CD4-positive, alpha-beta memory T cell (primary cell): ENCODE measurements around the gene THAP12. TPM values are rescaled to one million over a fixed set of nuclear protein-coding genes. Genes with fewer than 3 reads are reported as not detected.

Source experiments
- CTCF ChIA-PET: fragments of 350-600 bp; sonication (Branson Sonifier 250); formaldehyde crosslinking; loops from one replicate; lab custom pipeline; 2021; ENCODE audit warnings: inconsistent platforms; ENCODE audit not compliant: partially characterized antibody; lab: Charles Lee
- POLR2A ChIA-PET: fragments of 350-600 bp; sonication (Branson Sonifier 250); formaldehyde crosslinking; loops from one replicate; lab custom pipeline; 2021; ENCODE audit not compliant: partially characterized antibody; lab: Charles Lee
- DNase-seq, 5 donors: peaks; one replicate each; pipeline versions ENCODE4 v3.0.0 to v3.0.0-alpha.2; 2020 to 2022; ENCODE audit warnings: mixed read lengths in 1 of 5
- H3K27ac ChIP-seq: one replicate; pipeline ENCODE4 v1.7.0; 2013; ENCODE audit warnings: low read depth, low read length
- H3K27me3 ChIP-seq: 2 replicates; pipeline ENCODE4 v1.7.0; 2013; ENCODE audit warnings: mild to moderate bottlenecking, low read length, moderate library complexity; ENCODE audit not compliant: insufficient read depth
- H3K36me3 ChIP-seq: 2 replicates; pipeline ENCODE4 v1.7.0; 2013; ENCODE audit warnings: mild to moderate bottlenecking, low read length, moderate library complexity; ENCODE audit not compliant: insufficient read depth
- H3K4me1 ChIP-seq: 2 replicates; pipeline ENCODE4 v1.7.0; 2013; ENCODE audit warnings: mild to moderate bottlenecking, low read length, moderate library complexity; ENCODE audit not compliant: insufficient read depth
- H3K4me3 ChIP-seq, 2 donors: one replicate each; pipeline ENCODE4 v1.7.0; 2013; ENCODE audit warnings: low read length in 2 of 2, mild to moderate bottlenecking in 1 of 2
- H3K9me3 ChIP-seq, 2 donors: one replicate each; pipeline ENCODE4 v1.7.0; 2013; ENCODE audit warnings: low read length in 2 of 2, control low read depth in 1 of 2; ENCODE audit not compliant: control insufficient read depth in 1 of 2
- H3K27ac Mint-ChIP-seq, 7 donors: one replicate each; pipeline ENCODE4 v1.8.0; 2020 to 2021; ENCODE audit warnings: mixed read lengths in 7 of 7, mild to moderate bottlenecking in 6 of 7, inconsistent platforms in 3 of 7, moderate library complexity in 3 of 7
- H3K27me3 Mint-ChIP-seq, 2 donors: one replicate each; pipeline ENCODE4 v1.8.0; 2020 to 2021; ENCODE audit warnings: mixed read lengths in 2 of 2
- H3K36me3 Mint-ChIP-seq, 2 donors: one replicate each; pipeline ENCODE4 v1.8.0; 2020 to 2021; ENCODE audit warnings: mixed read lengths in 2 of 2, inconsistent platforms in 1 of 2, mild to moderate bottlenecking in 1 of 2
- H3K4me1 Mint-ChIP-seq, 4 donors: one replicate each; pipeline ENCODE4 v1.8.0; 2020 to 2021; ENCODE audit warnings: mixed read lengths in 4 of 4, mild to moderate bottlenecking in 1 of 4
- H3K4me3 Mint-ChIP-seq, 8 donors: one replicate each; pipeline ENCODE4 v1.8.0; 2020 to 2021; ENCODE audit warnings: mixed read lengths in 8 of 8, mild to moderate bottlenecking in 7 of 8, moderate library complexity in 6 of 8, inconsistent platforms in 3 of 8
- H3K9me3 Mint-ChIP-seq, 8 donors: one replicate each; pipeline ENCODE4 v1.8.0; 2020 to 2021; ENCODE audit warnings: mixed read lengths in 8 of 8, mild to moderate bottlenecking in 5 of 8, inconsistent platforms in 3 of 8, moderate library complexity in 1 of 8
- intact Hi-C: fragments of 100-400 bp; cut with micrococcal nuclease; formaldehyde crosslinking; loops from one replicate; pipeline ENCODE4 v1.15.1; 2023
- polyA plus RNA-seq, 2 donors: library from polyadenylated mRNA; unstranded; fragments of 300-500 nt; fragmentation: Illumina TruSeq; gene quantifications; one replicate each; pipeline ENCODE4 v1.2.3, GENCODE V29; 2021
- total RNA-seq, 2 experiments: library from RNA; stranded (reverse); gene quantifications; one replicate each; pipeline ENCODE4 v1.2.3, GENCODE V29; 2021

The THAP12 gene
- total and polyA plus RNA-seq, 4 experiments from 2014 or later: 53.7 to 76.2 (median 62.8) TPM

- no peak overlapping the region for H3K4me3 ChIP-seq
- DNase-seq: no peak
- H3K4me1 ChIP-seq: no peaks in the 10 kb centered on the region
- no peaks in the 10 kb centered on the region for H3K9me3 Mint-ChIP-seq
- H3K27me3 ChIP-seq: no peaks in the 10 kb centered on the region
- no peaks in the 10 kb centered on the region for H3K9me3 ChIP-seq
- peaks cover 48 to 64% of the 10 kb centered on the region in 2 donors for H3K36me3 Mint-ChIP-seq
- H3K27ac Mint-ChIP-seq: peak overlapping the region in 2 of 7 donors; percentile 33 to 61
- peaks cover 8 to 17% (median 13%) of the 10 kb centered on the region in 4 donors for H3K4me1 Mint-ChIP-seq
- POLR2A ChIA-PET: no interaction called here
- intact Hi-C loops: no loop called here
- peaks cover 7% of the 10 kb centered on the region for H3K36me3 ChIP-seq
- H3K4me3 Mint-ChIP-seq: no peak overlapping the region
- CTCF ChIA-PET: no interaction called here
- no peaks in the 10 kb centered on the region for H3K27me3 Mint-ChIP-seq
- H3K27ac ChIP-seq: no peak overlapping the region
Measured at GRCh38 chr11:76361776-76362175, 19.2 kb downstream of the THAP12 start.

GRCh38 chr11:76361374-76361773 lies 19.6 kb downstream of the THAP12 start:
- CTCF ChIA-PET: no interaction called here
- H3K27me3 ChIP-seq: no peaks in the 10 kb centered on the region
- H3K4me1 Mint-ChIP-seq: peaks cover 8 to 15% (median 13%) of the 10 kb centered on the region in 4 donors

DNA sequence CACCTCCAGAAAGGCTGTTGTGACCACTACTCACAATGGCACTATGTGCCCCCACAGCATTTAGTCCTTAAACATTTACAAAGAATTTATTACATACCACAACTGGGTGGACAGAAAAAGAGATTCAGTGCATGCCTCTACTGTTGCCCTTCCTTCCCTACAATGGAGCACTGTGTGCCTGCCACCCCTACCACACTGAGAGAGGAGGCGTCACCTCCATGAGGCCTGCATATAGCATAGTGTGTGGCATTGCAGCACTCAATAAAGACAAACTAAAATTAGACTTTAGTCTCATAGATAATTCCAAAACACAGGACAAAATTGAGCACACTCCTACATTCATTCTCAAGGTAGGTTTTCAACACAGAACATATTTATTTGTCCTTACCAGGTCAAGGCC lies 25.8 kb downstream of the THAP12 start:
- no peak for DNase-seq
- intact Hi-C loops: no loop called here
- peaks cover 76 to 82% of the 10 kb centered on the region in 2 donors for H3K36me3 Mint-ChIP-seq
- H3K27ac ChIP-seq: no peak overlapping the region
- H3K4me3 Mint-ChIP-seq: no peak overlapping the region
- CTCF ChIA-PET: no interaction called here
- POLR2A ChIA-PET: no interaction called here
- no peaks in the 10 kb centered on the region for H3K27me3 ChIP-seq
- no peak overlapping the region for H3K27ac Mint-ChIP-seq
- no peaks in the 10 kb centered on the region for H3K4me1 Mint-ChIP-seq
- peaks cover 0 to 21% (median 15%) of the 10 kb centered on the region in 8 donors for H3K9me3 Mint-ChIP-seq
- peaks cover 3 to 10% of the 10 kb centered on the region in 2 donors for H3K9me3 ChIP-seq
- no peaks in the 10 kb centered on the region for H3K27me3 Mint-ChIP-seq
- no peaks in the 10 kb centered on the region for H3K4me1 ChIP-seq
- H3K36me3 ChIP-seq: peaks cover 39% of the 10 kb centered on the region
- H3K4me3 ChIP-seq: no peak overlapping the region

More at GRCh38 chr11:76361374-76361773, 19.6 kb downstream of the THAP12 start:
- H3K4me3 ChIP-seq: no peak overlapping the region
- H3K27ac Mint-ChIP-seq: peak overlapping the region in 3 of 7 donors; percentile 33 to 62 (median 50)
- no peaks in the 10 kb centered on the region for H3K9me3 ChIP-seq
- H3K27ac ChIP-seq: no peak overlapping the region
- POLR2A ChIA-PET: no interaction called here
- H3K4me3 Mint-ChIP-seq: no peak overlapping the region
- no peaks in the 10 kb centered on the region for H3K27me3 Mint-ChIP-seq
- intact Hi-C loops: no loop called here
- H3K36me3 ChIP-seq: peaks cover 7% of the 10 kb centered on the region
- peaks cover 51 to 67% of the 10 kb centered on the region in 2 donors for H3K36me3 Mint-ChIP-seq
- no peaks in the 10 kb centered on the region for H3K4me1 ChIP-seq
- H3K9me3 Mint-ChIP-seq: no peaks in the 10 kb centered on the region
- DNase-seq: no peak

GRCh38 chr11:76348348-76348747 lies 32.6 kb downstream of the THAP12 start:
- Histone ChIP-seq H3K4me1 (no peaks in the 10 kb centered on the region), H3K36me3 (peaks cover 7% of the 10 kb centered on the region), H3K9me3 (no peaks in the 10 kb centered on the region), H3K27me3 (no peaks in the 10 kb centered on the region), H3K4me3 (no peak overlapping the region), H3K27ac (no peak overlapping the region)
- peaks cover 0 to 3% (median 0%) of the 10 kb centered on the region in 8 donors for H3K9me3 Mint-ChIP-seq
- no peak overlapping the region for H3K4me3 Mint-ChIP-seq
- no peaks in the 10 kb centered on the region for H3K4me1 Mint-ChIP-seq
- no peak overlapping the region for H3K27ac Mint-ChIP-seq
- peaks cover 38 to 40% of the 10 kb centered on the region in 2 donors for H3K36me3 Mint-ChIP-seq
- no peak for DNase-seq
- CTCF ChIA-PET: no interaction called here
- intact Hi-C loops: no loop called here
- POLR2A ChIA-PET: no interaction called here
- H3K27me3 Mint-ChIP-seq: no peaks in the 10 kb centered on the region

DNA sequence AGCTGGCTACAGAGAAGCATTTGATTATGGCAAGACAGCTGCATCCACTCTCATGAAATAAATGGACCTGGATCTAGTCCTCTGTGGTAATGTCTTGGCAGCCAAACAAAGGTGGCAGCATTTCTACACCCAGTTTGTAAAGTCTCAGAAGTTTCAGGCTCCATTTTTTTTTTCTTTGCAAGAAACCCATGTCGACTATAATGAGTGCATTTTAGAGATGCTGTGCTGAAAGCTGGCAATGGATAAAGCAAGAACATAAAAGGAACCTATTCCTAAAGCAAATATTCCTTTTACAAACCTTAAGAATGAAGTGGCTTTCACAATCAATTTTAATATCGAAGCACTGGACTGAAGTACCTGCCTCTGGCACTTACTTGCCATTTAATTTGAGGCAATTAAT lies 33.5 kb downstream of the THAP12 start:
- Histone ChIP-seq H3K9me3 (no peaks in the 10 kb centered on the region), H3K27ac (no peak overlapping the region), H3K36me3 (no peaks in the 10 kb centered on the region), H3K4me3 (no peak overlapping the region), H3K4me1 (no peaks in the 10 kb centered on the region), H3K27me3 (no peaks in the 10 kb centered on the region)
- H3K27me3 Mint-ChIP-seq: no peaks in the 10 kb centered on the region
- H3K36me3 Mint-ChIP-seq: peaks cover 29 to 31% of the 10 kb centered on the region in 2 donors
- ChIA-PET CTCF (interaction anchor here (0.5 kb wide), 1 partner anchor 71 kb away, joined by 3 read pairs; no protein-coding TSS in a partner anchor), POLR2A (no interaction called here)
- H3K27ac Mint-ChIP-seq: no peak overlapping the region
- no peaks in the 10 kb centered on the region for H3K4me1 Mint-ChIP-seq
- no peak overlapping the region for H3K4me3 Mint-ChIP-seq
- intact Hi-C loops: no loop called here
- DNase-seq: no peak
- no peaks in the 10 kb centered on the region for H3K9me3 Mint-ChIP-seq

- Mint-ChIP-seq H3K27me3 (no peaks in the 10 kb centered on the region), H3K9me3 (peaks cover 0 to 23% (median 16%) of the 10 kb centered on the region in 8 donors), H3K4me3 (peak overlapping the region in 3 of 8 donors; percentile 15 to 73 (median 22)), H3K27ac (peak overlapping the region; percentile 36 to 90 (median 81)), H3K4me1 (peaks cover 18 to 45% (median 28%) of the 10 kb centered on the region in 4 donors), H3K36me3 (peaks cover 0 to 5% of the 10 kb centered on the region in 2 donors)
- Histone ChIP-seq H3K27ac (no peak overlapping the region), H3K27me3 (no peaks in the 10 kb centered on the region), H3K4me1 (peaks cover 23% of the 10 kb centered on the region), H3K36me3 (no peaks in the 10 kb centered on the region), H3K4me3 (no peak overlapping the region), H3K9me3 (peaks cover 0 to 3% of the 10 kb centered on the region in 2 donors)
- ChIA-PET CTCF (interaction anchor here (0.7 to 4.0 kb wide), 3 partner anchors 16 to 131 kb away, joined by 3 to 19 read pairs (median 4); no protein-coding TSS in a partner anchor), POLR2A (no interaction called here)
- peak in 1 of 5 donors; percentile 3 for DNase-seq
- intact Hi-C loops: no loop called here
Measured at GRCh38 chr11:76339221-76339620, 41.7 kb downstream of the THAP12 start.

- peaks cover 0 to 5% of the 10 kb centered on the region in 2 donors for H3K36me3 Mint-ChIP-seq
- Histone ChIP-seq H3K27me3 (no peaks in the 10 kb centered on the region), H3K4me3 (no peak overlapping the region), H3K36me3 (no peaks in the 10 kb centered on the region), H3K4me1 (peaks cover 23% of the 10 kb centered on the region), H3K9me3 (peaks cover 0 to 7% of the 10 kb centered on the region in 2 donors), H3K27ac (no peak overlapping the region)
- peak overlapping the region in 2 of 8 donors; percentile 1 to 32 for H3K4me3 Mint-ChIP-seq
- no peak for DNase-seq
- ChIA-PET POLR2A (no interaction called here), CTCF (interaction anchor here (4.0 kb wide), 1 partner anchor 130 kb away, joined by 19 read pairs; no protein-coding TSS in a partner anchor)
- peaks cover 0 to 26% (median 19%) of the 10 kb centered on the region in 8 donors for H3K9me3 Mint-ChIP-seq
- H3K27ac Mint-ChIP-seq: peak overlapping the region in 5 of 7 donors; percentile 12 to 83 (median 81)
- H3K27me3 Mint-ChIP-seq: peaks cover 0 to 2% of the 10 kb centered on the region in 2 donors
- intact Hi-C loops: no loop called here
- peaks cover 18 to 45% (median 28%) of the 10 kb centered on the region in 4 donors for H3K4me1 Mint-ChIP-seq
Measured at GRCh38 chr11:76337923-76338322, 43.0 kb downstream of the THAP12 start.
